Activated CD4-positive, alpha-beta T cell treated with anti-CD3 and anti-CD28 coated beads, Interleukin-10, Interleukin-2, amounts not matched to agents 100 ng/mL and 50 ng/mL, durations not matched to agents 16 hours and 8 hours (primary cell): Measurements from ENCODE around the gene WDR12.
"Not testable (repeated sequence)": the region's sequence is repeated elsewhere in the genome, so short reads cannot be mapped to it uniquely, and the experiment has no call there.

Source experiments
- DNase-seq: peaks from one replicate; pipeline ENCODE4 v3.0.0-alpha.2; 2020

WDR12 gene

DNA sequence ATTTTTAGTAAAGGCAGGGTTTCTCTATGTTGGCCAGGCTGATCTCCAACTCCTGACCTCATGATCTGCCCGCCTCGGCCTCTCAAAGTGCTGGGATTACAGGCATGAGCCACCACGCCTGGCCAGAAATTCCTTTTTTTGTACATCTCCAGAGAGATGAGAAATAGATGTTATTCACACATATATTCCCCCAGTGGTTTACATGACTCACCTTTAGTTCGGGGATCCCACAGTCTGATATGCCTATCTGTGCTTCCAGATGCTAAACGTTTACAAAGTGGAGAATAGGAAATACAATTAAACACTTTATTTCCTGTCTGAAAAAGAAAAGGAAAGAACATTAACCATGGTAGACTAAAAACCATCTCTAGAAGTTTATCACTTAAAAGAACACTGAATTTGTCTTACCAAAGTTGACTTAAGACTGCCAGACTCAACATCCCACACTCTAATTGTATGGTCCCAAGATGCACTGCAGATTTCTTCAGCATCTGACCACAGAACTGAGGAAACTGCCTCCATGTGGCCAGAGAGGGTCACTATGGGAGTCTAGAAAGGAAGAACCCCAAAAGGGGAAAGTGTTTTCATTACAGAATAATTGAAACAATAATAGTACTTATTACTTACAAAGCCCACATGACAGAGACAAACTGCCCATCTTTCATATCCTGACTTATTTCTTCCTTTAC is 27.3 kb downstream of the WDR12 start:
- DNase-seq, result no peak

- DNase-seq, result no peak
Measured at GRCh38 chr2:202881570-202881969, 29.9 kb downstream of the WDR12 start.

GRCh38 chr2:202877699-202878098 is 33.8 kb downstream of the WDR12 start:
- no peak for DNase-seq

- DNase-seq, result peak; percentile 63
Measured at GRCh38 chr2:202871300-202872141, 40.0 kb downstream of the WDR12 start, which contains the start of gene ICA1L. Gene ICA1L, minus strand, starts transcription at chr2:202871766. Its CDS starts 42,757 bp downstream, at chr2:202829009.

DNA sequence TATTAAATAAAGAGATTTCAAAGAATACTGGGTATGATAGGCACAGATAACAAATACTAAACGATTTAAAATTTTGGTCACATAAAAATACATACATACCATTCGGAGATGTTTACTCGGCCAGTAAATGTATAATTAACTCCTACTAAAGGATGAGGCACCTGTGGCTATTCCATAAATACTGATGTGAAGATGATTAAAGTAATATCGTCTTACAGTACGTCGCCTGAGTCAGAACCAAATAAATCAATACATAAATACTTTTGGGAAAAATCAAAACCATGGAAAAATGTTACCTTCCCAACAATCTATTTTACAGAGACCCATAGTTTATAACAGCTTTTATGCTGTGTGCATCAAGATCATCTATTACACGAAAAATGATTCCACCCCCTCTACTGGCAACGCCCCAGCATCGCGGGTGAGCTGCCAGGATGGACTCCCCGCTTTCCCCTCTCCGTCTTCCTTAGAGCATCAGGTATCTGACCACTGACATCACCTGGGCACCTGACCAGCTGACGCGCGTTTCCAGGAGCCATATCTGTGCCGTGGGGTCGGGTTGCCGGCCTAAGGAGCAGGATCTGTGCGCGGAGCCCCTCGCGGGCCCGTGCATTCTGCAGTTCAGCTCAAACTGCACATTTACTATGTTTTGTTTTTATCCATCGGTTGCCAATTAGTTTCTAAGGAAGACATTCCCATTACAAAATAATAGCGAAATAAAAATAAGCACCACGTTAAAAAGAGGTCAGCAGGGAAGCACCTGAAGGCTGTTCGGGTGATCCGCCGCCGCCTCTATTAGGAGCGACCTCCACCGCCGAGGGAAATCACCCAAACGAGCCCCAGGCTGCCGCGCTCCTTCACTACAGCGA is 40.8 kb downstream of the WDR12 start:
- peak; percentile 77 for DNase-seq

DNA sequence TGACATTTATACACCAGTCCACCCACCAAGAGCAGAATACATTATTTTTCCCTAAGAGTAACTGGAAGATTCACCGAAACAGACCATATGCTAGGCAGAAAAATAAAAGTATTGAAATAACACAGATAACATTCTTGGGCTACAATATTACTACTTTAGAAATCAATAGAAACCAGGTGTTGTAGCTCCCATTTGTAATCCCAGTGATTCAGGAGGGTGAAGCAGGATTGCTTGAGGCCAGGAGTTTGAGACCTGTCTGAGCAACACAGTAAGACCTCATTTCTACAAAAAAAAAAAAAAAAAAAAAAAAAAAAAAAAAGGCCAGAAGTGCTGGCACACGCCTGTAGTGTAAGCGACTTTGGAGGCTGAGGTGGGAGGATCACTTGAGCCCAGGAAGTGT is 49.5 kb downstream of the WDR12 start:
- no peak for DNase-seq

GRCh38 chr2:202858601-202859000 is 52.9 kb downstream of the WDR12 start:
- no peak for DNase-seq

DNA sequence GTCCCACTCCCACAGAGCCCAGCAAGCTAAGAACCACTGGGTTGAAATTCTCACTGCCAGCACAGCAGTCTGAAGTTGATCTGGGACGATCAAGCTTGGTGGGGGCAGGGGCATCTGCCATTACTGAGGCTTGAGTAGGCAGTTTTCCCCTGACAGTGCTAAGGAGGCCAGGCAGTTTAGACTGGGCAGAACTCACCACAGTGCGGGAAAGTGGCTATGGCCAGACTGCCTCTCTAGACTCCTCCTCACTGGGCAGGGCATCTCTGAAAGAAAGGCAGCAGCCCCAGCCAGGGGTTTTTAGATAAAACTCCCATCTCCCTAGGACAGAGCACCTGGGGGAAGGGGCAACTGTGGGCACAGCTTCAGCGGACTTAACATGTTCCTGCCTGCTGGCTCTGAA is 62.1 kb downstream of the WDR12 start:
- not testable (repeated sequence) for DNase-seq

GRCh38 chr2:202848813-202849212 is 62.7 kb downstream of the WDR12 start:
- no peak for DNase-seq

DNA sequence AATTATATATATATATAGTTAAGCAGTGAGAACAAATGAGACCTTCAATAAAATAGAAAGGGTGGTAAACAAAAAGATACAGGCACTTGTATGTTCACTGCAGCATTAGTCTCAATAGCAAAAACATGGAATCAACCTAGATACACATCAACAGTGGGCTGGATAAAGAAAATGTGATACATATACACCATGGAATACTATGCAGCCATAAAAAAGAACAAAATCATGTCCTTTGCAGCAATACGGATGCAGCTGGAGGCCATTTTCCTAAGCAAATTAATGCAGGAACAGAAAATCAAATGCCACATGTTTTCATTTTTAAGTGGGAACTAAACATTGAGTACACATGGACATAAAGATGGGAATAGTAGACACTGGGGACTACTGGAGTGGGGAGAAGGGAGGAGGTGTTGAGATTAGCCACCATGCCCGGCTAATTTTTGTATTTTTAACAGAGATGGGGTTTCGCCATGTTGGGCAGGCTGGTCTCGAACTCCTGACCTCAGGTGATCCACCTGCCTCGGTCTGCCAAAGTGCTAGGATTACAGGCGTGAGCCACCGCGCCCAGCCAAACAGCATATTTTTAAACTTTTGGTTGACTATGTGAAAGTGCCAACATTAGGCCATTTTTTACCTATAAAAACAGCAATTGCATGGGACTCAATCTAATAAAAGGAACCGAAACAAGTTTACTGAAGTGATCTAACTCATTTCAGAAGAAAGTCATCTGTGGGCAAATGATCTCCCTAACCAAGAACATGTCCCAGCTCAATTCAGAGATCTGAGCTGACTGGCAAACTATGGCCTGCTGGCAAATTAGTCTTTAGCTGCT is 63.6 kb downstream of the WDR12 start:
- no peak for DNase-seq

DNA sequence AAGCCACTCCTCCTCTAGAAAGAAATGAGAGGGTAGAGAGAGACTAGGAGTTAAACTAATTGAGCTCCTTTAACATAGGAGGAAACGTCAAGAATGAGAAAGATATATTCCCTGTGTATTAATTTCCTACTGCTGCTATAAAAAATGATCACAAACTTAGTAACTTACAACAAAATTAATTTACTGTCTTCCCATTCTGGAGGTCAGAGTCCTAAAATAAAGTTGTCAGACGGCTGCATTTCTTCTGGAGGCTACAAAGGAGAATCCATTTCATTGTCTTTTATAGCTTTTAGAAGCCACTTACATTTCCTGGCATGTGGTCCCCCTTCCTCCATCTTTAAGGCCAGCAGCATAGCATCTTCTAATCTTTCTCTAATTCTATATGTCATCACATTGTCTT is 66.8 kb downstream of the WDR12 start:
- no peak for DNase-seq

GRCh38 chr2:202842690-202843089 is 68.8 kb downstream of the WDR12 start:
- DNase-seq, result no peak

DNA sequence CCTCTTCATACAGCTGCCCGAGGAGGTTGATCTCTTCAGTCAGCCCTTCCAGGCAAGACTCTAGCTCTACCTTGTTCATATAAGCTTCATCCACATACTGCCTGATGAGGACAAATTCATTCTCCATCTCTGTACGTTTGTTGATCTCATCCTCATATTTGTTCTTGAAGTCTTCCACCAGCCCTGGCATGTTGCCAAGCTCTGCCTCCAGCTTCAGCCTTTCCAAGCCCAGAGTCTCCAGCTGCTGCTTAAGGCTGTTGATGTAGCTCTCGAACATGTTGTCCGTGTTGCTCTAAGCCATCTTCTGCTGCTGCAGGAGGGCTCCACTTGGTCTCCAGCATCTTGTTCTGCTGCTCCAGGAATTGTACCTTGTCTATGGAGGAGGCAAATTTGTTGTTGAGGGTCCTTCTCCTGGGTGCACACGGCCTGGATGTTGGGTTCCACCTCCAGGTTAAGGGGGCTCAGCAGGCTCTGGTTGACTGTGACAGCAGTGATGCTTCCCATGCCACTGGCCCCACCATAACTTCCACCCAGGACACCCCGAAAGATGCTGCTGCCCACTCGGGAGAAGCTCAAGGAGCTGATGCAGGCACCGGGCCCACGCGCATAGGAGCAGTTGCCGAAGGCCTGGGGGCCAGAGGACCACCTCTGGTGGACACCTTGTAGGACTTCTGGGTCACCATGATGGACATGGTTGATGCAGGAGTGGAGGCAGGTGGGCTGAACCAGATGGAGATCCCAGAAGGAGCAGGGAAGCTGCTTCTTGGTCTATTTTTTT is 70.2 kb downstream of the WDR12 start:
- no peak for DNase-seq

- peak; percentile 73 for DNase-seq
Measured at GRCh38 chr2:202831242-202832220, 79.9 kb downstream of the WDR12 start.

DNA sequence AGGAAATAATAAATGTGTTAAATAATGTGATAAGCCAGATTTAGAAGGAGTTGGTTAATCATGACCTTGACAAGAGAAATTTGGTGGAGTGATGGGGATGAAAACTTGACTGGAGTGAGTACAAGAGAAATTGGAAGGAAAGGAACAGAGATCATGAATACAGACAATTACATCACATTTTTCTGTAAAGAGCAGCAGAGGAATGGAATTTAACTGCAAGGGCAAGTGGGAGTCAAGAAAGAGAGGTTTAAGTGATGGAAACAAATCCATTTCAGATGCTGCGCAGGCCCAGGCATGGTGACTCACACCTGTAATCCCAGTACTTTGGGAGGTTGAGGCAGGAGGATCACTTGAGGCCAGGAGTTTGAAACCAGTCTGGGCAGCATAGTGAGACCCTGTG is 86.6 kb downstream of the WDR12 start:
- DNase-seq, result no peak
